Prostate gland (tissue), 2 donors: ENCODE measurements around the gene FRMD3. TPM values are rescaled to one million over a fixed set of nuclear protein-coding genes. Genes with fewer than 3 reads are reported as not detected.

Experiments used
- DNase-seq: peaks from one replicate; pipeline ENCODE4 v3.0.0-alpha.2; 2019; ENCODE audit warnings: low spot score
- H3K27ac ChIP-seq, 2 donors: fragments of 200-600 bp; sonication (generic); 2 replicates each; pipeline ENCODE4 v1.5.1; 2017 to 2019
- H3K27me3 ChIP-seq: fragments of 200-600 bp; sonication (generic); replicated peaks from 2 replicates; pipeline ENCODE4 v1.5.1; 2019; ENCODE audit not compliant: insufficient read depth
- H3K36me3 ChIP-seq, 2 donors: fragments of 200-600 bp; sonication (generic); 1 replicate in 1 of 2; 2 replicates in 1 of 2; pipeline versions ENCODE4 v1.5.1 to v1.8.1; 2017 to 2019
- H3K4me1 ChIP-seq: fragments of 200-600 bp; sonication (generic); replicated peaks from 2 replicates; pipeline ENCODE4 v1.5.1; 2019
- H3K4me3 ChIP-seq, 2 donors: fragments of 200-600 bp; sonication (generic); 2 replicates each; pipeline ENCODE4 v1.5.1; 2017 to 2019
- H3K9me3 ChIP-seq: fragments of 200-600 bp; sonication (generic); 2 replicates; pipeline ENCODE4 v1.5.1; 2017
- POLR2A ChIP-seq: fragments of 450-650 bp; IDR thresholded peaks from one replicate; pipeline ENCODE4 v1.6.1; 2016; ENCODE audit warnings: antibody characterized with exemption, mild to moderate bottlenecking
- POLR2AphosphoS5 ChIP-seq: sonication (generic); formaldehyde crosslinking; IDR thresholded peaks from one replicate; pipeline ENCODE4 v1.6.1; 2017; ENCODE audit warnings: antibody characterized with exemption
- WGBS: methylation state at CpG from one replicate; pipeline ENCODE4 v1.1.5; 2018; 5-methylcytosine and 5-hydroxymethylcytosine counted together
- intact Hi-C: fragments of 100-400 bp; cut with DNase I; formaldehyde crosslinking; loops from one replicate; pipeline ENCODE4 v1.14.2; 2022
- total RNA-seq, 2 donors: library from RNA; depleted of rRNA; stranded (reverse); fragments of >200 nt; gene quantifications; one replicate each; pipeline ENCODE4 v1.1.0, GENCODE V29; 2016
- TF ChIP-seq, protein P1 (sequence below), 4 experiments: fragments of 200-600 bp in 2 of 4; fragments of 450-650 bp in 2 of 4; sonication (generic) in 2 of 4; IDR thresholded peaks; 1 replicate in 3 of 4; 2 replicates in 1 of 4; pipeline ENCODE4 v1.5.1; 2016 to 2019; ENCODE audit warnings: antibody characterized with exemption in 4 of 4, mild to moderate bottlenecking in 2 of 4, moderate library complexity in 2 of 4

Gene FRMD3
- total RNA-seq, 2 donors from 2014 or later, result 2.3 to 3.4 TPM

GRCh38 chr9:83423815-83424707, 114.1 kb downstream of the FRMD3 start:
- no peaks in the 10 kb centered on the region for H3K4me1 ChIP-seq
- H3K27me3 ChIP-seq, result no peaks in the 10 kb centered on the region
- intact Hi-C loops, result no loop called here
- DNase-seq, result no peak
- TF ChIP-seq POLR2AphosphoS5, result no peak
- TF ChIP-seq, protein P1, sequence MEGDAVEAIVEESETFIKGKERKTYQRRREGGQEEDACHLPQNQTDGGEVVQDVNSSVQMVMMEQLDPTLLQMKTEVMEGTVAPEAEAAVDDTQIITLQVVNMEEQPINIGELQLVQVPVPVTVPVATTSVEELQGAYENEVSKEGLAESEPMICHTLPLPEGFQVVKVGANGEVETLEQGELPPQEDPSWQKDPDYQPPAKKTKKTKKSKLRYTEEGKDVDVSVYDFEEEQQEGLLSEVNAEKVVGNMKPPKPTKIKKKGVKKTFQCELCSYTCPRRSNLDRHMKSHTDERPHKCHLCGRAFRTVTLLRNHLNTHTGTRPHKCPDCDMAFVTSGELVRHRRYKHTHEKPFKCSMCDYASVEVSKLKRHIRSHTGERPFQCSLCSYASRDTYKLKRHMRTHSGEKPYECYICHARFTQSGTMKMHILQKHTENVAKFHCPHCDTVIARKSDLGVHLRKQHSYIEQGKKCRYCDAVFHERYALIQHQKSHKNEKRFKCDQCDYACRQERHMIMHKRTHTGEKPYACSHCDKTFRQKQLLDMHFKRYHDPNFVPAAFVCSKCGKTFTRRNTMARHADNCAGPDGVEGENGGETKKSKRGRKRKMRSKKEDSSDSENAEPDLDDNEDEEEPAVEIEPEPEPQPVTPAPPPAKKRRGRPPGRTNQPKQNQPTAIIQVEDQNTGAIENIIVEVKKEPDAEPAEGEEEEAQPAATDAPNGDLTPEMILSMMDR (IDR thresholded peaks at IDR 0.05), result no peak
- no peak for TF ChIP-seq POLR2A
- WGBS, result 70% methylated on average over 14 of the region's 14 CpGs
- H3K27ac ChIP-seq, result no peak overlapping the region
- H3K4me3 ChIP-seq, result no peak overlapping the region
- no peaks in the 10 kb centered on the region for H3K9me3 ChIP-seq
- no peaks in the 10 kb centered on the region for H3K36me3 ChIP-seq

- WGBS, result 71% methylated on average over 3 of the region's 3 CpGs
- no peak for DNase-seq
- Histone ChIP-seq H3K27me3 (no peaks in the 10 kb centered on the region), H3K4me3 (no peak overlapping the region), H3K27ac (no peak overlapping the region), H3K9me3 (no peaks in the 10 kb centered on the region), H3K4me1 (no peaks in the 10 kb centered on the region), H3K36me3 (no peaks in the 10 kb centered on the region)
- TF ChIP-seq, protein P1 (IDR thresholded peaks at IDR 0.05), result no peak
- intact Hi-C loops, result no loop called here
Observed at GRCh38 chr9:83422527-83422926, 115.7 kb downstream of the FRMD3 start.

GRCh38 chr9:83420486-83420885, 117.7 kb downstream of the FRMD3 start:
- WGBS, result 89% methylated on average over 3 of the region's 3 CpGs
- intact Hi-C loops, result no loop called here
- TF ChIP-seq, protein P1 (IDR thresholded peaks at IDR 0.05), result no peak
- TF ChIP-seq POLR2A, result no peak
- no peak for TF ChIP-seq POLR2AphosphoS5
- no peaks in the 10 kb centered on the region for H3K36me3 ChIP-seq
- H3K4me1 ChIP-seq, result no peaks in the 10 kb centered on the region
- H3K9me3 ChIP-seq, result no peaks in the 10 kb centered on the region
- no peak overlapping the region for H3K4me3 ChIP-seq
- no peaks in the 10 kb centered on the region for H3K27me3 ChIP-seq
- DNase-seq, result no peak
- H3K27ac ChIP-seq, result no peak overlapping the region

DNA sequence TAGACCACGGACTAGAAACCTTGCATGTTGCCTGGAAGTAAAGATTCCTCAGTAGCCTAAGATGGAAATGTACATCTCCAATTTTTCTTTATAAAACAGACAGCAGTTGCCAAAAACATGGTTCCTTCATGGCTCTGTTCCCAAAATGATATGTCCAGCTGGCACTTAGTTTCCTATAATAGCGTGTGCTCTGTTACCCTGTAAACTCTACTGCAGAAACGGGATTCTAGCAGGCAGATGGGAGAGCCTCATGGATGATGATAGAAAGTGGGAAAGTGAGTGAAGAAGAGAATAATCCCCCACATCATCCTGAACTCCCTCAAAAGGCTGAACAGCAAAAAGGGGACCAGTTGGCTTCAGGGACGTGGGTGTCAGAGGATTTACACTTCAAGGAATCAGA, 118.2 kb downstream of the FRMD3 start:
- Histone ChIP-seq H3K4me1 (no peaks in the 10 kb centered on the region), H3K4me3 (no peak overlapping the region), H3K27me3 (no peaks in the 10 kb centered on the region), H3K9me3 (no peaks in the 10 kb centered on the region), H3K36me3 (no peaks in the 10 kb centered on the region), H3K27ac (no peak overlapping the region)
- TF ChIP-seq POLR2AphosphoS5, result no peak
- TF ChIP-seq, protein P1 (IDR thresholded peaks at IDR 0.05), result no peak
- no peak for TF ChIP-seq POLR2A
- WGBS, result 73% methylated on average over 4 of the region's 4 CpGs
- intact Hi-C loops, result no loop called here
- no peak for DNase-seq

- TF ChIP-seq, protein P1 (IDR thresholded peaks at IDR 0.05), result no peak
- no peak for TF ChIP-seq POLR2AphosphoS5
- Histone ChIP-seq H3K4me3 (no peak overlapping the region), H3K36me3 (no peaks in the 10 kb centered on the region), H3K27ac (no peak overlapping the region), H3K9me3 (no peaks in the 10 kb centered on the region), H3K27me3 (no peaks in the 10 kb centered on the region), H3K4me1 (no peaks in the 10 kb centered on the region)
- 77% methylated on average over 1 of the region's 1 CpG for WGBS
- intact Hi-C loops, result no loop called here
- no peak for DNase-seq
Observed at GRCh38 chr9:83418283-83418682, 119.9 kb downstream of the FRMD3 start.
